Upper lobe of left lung (tissue), 6 donors: Measurements from ENCODE around the gene LRRC1. TPM values are rescaled to one million over a fixed set of nuclear protein-coding genes. Genes with fewer than 3 reads are reported as not detected.

Experiments used
- ATAC-seq, 2 donors: fragments of 200-7000 bp; cut with Tn5 transposase; one replicate each; pipeline ENCODE4 v1.9.1; 2022; ENCODE audit warnings: mild to moderate bottlenecking in 2 of 2, moderate library complexity in 2 of 2; ENCODE audit not compliant: low FRiP score in 2 of 2
- DNase-seq, 2 donors: peaks; one replicate each; pipeline ENCODE4 v3.0.0-alpha.2; 2019 to 2020
- H3K27ac ChIP-seq, 4 donors: fragments of 200-600 bp; sonication (generic); one replicate each; pipeline ENCODE4 v1.5.1; 2016 to 2019
- H3K27me3 ChIP-seq, 4 donors: fragments of 200-600 bp; sonication (generic); one replicate each; pipeline ENCODE4 v1.5.1; 2017 to 2019
- H3K36me3 ChIP-seq, 4 donors: fragments of 200-600 bp; sonication (generic); one replicate each; pipeline ENCODE4 v1.5.1; 2016 to 2019
- H3K4me1 ChIP-seq, 4 donors: fragments of 200-600 bp; sonication (generic); one replicate each; pipeline ENCODE4 v1.5.1; 2018 to 2019
- H3K4me3 ChIP-seq, 4 donors: fragments of 200-600 bp; sonication (generic); one replicate each; pipeline ENCODE4 v1.5.1; 2017 to 2019; ENCODE audit warnings: mild to moderate bottlenecking in 2 of 4, moderate library complexity in 1 of 4
- H3K9me3 ChIP-seq, 4 donors: fragments of 200-600 bp; sonication (generic); one replicate each; pipeline ENCODE4 v1.5.1; 2018 to 2019
- CTCF ChIP-seq, 6 experiments: fragments of 450-650 bp in 4 of 6; fragments of 200-600 bp in 2 of 6; sonication (generic) in 2 of 6; IDR thresholded peaks; one replicate each; pipeline ENCODE4 v1.5.1; 2016 to 2019; ENCODE audit warnings: antibody characterized with exemption in 6 of 6
- EP300 ChIP-seq, 4 donors: sonication (generic); formaldehyde crosslinking; IDR thresholded peaks; one replicate each; pipeline ENCODE4 v1.5.1; 2017; ENCODE audit warnings: antibody characterized with exemption in 4 of 4, control low read depth in 2 of 4
- POLR2A ChIP-seq, 4 donors: fragments of 450-650 bp; IDR thresholded peaks; one replicate each; pipeline ENCODE4 v1.5.1; 2016 to 2017; ENCODE audit warnings: antibody characterized with exemption in 4 of 4, mild to moderate bottlenecking in 2 of 4
- POLR2AphosphoS5 ChIP-seq, 2 donors: sonication (generic); formaldehyde crosslinking; IDR thresholded peaks; one replicate each; pipeline ENCODE4 v1.5.1; 2017; ENCODE audit warnings: antibody characterized with exemption in 2 of 2
- WGBS, 2 donors: methylation state at CpG; one replicate each; pipeline ENCODE4 v1.1.5; 2017 to 2018; 5-methylcytosine and 5-hydroxymethylcytosine counted together
- total RNA-seq, 6 donors: library from RNA; depleted of rRNA in 4 of 6; stranded (reverse); fragments of >200 nt in 4 of 6; gene quantifications; one replicate each; pipeline versions ENCODE4 v1.1.0 to v1.2.1, GENCODE V29; 2016 to 2021
- donor health status: DM: no; HTN: no; CAD: no; lungs with moderate emphysema.
- donor health status: DM: no; HTN: yes; CAD: no; lungs with severe emphysema.

Gene LRRC1
- total RNA-seq, 6 donors from 2014 or later, result 10.9 to 31.5 (median 19.4) TPM

GRCh38 chr6:53797304-53797703 is 2.5 kb downstream of the LRRC1 start:
- 88 to 94% methylated on average over 2 of the region's 2 CpGs for WGBS, 2 donors
- Histone ChIP-seq H3K36me3 (no peaks in the 10 kb centered on the region), H3K9me3 (no peaks in the 10 kb centered on the region), H3K27ac (no peak overlapping the region), H3K4me1 (peaks cover 3 to 32% (median 12%) of the 10 kb centered on the region in 4 donors), H3K4me3 (peak overlapping the region in 1 of 4 donors; percentile 94), H3K27me3 (no peaks in the 10 kb centered on the region)
- TF ChIP-seq POLR2A (IDR thresholded peaks at IDR 0.05) (no peak), CTCF (IDR thresholded peaks at IDR 0.05) (no peak), POLR2AphosphoS5 (IDR thresholded peaks at IDR 0.05) (no peak), EP300 (IDR thresholded peaks at IDR 0.05) (no peak)
- DNase-seq, result no peak
- no peak for ATAC-seq

DNA sequence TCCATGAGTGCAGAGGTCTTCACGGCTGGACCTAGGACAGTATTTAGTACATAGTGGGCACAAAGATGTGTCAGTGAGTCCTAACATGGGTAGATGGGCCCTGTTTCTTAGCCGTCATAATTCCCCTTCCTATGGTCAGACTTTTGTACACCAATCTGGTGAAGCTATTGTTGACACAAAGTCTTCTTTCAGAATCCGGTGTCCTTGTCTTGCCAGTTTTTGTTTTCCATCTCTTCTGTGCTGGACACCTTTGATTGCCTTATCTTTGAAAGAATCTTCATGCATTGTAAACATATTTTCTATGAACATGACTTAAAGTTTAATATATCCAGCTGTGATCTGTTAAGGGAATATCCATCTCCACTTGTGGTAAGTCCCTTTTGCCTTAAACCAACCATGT is 4.5 kb downstream of the LRRC1 start:
- H3K27me3 ChIP-seq, result no peaks in the 10 kb centered on the region
- DNase-seq, result no peak
- H3K36me3 ChIP-seq, result no peaks in the 10 kb centered on the region
- 89 to 98% methylated on average over 3 of the region's 3 CpGs for WGBS, 2 donors
- no peak for TF ChIP-seq POLR2A (IDR thresholded peaks at IDR 0.05)
- no peak for TF ChIP-seq EP300 (IDR thresholded peaks at IDR 0.05)
- no peak for TF ChIP-seq POLR2AphosphoS5 (IDR thresholded peaks at IDR 0.05)
- TF ChIP-seq CTCF (IDR thresholded peaks at IDR 0.05), result no peak
- no peaks in the 10 kb centered on the region for H3K9me3 ChIP-seq
- H3K27ac ChIP-seq, result no peak overlapping the region
- peaks cover 0 to 19% (median 10%) of the 10 kb centered on the region in 4 donors for H3K4me1 ChIP-seq
- no peak overlapping the region for H3K4me3 ChIP-seq
- no peak for ATAC-seq

DNA sequence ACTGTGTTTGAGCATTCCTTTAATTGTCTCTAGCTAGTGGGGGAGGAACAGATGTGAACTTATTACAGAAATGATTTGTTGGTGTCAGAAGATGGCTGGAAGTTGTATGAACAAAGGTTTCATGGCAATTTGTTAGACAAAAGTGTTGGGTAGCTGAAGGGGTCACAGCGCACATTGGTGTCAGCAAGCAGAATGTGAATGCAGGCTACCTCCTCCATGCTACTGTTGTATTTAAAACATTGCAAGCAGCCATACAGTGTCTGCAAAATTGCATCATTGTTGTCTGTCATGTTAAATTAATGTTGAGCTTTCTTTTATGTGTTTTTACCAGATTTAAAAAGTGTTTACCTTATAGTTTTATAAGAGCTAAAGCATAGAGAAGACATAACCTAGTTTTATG is 6.2 kb downstream of the LRRC1 start:
- Histone ChIP-seq H3K4me1 (peaks cover 0 to 8% (median 4%) of the 10 kb centered on the region in 4 donors), H3K4me3 (no peak overlapping the region), H3K27ac (no peak overlapping the region), H3K9me3 (no peaks in the 10 kb centered on the region), H3K27me3 (no peaks in the 10 kb centered on the region), H3K36me3 (no peaks in the 10 kb centered on the region)
- TF ChIP-seq POLR2AphosphoS5 (IDR thresholded peaks at IDR 0.05), result no peak
- no peak for TF ChIP-seq POLR2A (IDR thresholded peaks at IDR 0.05)
- no peak for TF ChIP-seq EP300 (IDR thresholded peaks at IDR 0.05)
- no peak for TF ChIP-seq CTCF (IDR thresholded peaks at IDR 0.05)
- ATAC-seq (no peak), DNase-seq (no peak)
- 83 to 100% methylated on average over 1 of the region's 1 CpG for WGBS, 2 donors

DNA sequence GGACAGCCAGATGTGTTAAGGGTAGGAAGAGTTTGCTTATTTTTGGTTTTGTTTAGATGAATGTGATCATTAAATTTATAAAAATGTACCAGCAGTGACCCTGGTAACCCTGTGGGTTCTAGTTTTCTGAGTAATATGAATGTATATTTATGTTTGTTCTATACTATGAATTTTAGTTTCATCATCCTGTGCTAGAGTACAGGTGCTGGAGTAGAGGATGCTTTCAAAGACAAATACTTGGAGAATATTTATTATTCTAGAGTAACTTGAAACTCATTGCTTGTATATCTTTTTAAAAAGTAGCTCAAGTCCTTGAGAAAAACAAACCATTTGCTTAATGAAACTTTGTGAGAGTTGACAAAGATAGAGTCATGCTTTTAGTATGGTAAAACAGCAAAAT is 7.8 kb downstream of the LRRC1 start:
- Histone ChIP-seq H3K27ac (no peak overlapping the region), H3K9me3 (no peaks in the 10 kb centered on the region)

More for the DNA sequence above, 7.8 kb downstream of the LRRC1 start:
- H3K27me3 ChIP-seq, result no peaks in the 10 kb centered on the region
- TF ChIP-seq POLR2A (IDR thresholded peaks at IDR 0.05) (no peak), POLR2AphosphoS5 (IDR thresholded peaks at IDR 0.05) (no peak), CTCF (IDR thresholded peaks at IDR 0.05) (no peak), EP300 (IDR thresholded peaks at IDR 0.05) (no peak)
- H3K4me3 ChIP-seq, result no peak overlapping the region
- no peaks in the 10 kb centered on the region for H3K36me3 ChIP-seq
- DNase-seq (no peak), ATAC-seq (no peak)
- peaks cover 0 to 7% (median 0%) of the 10 kb centered on the region in 4 donors for H3K4me1 ChIP-seq
